ENCODE data around the gene KIAA1217. TPM values are rescaled to one million over a fixed set of nuclear protein-coding genes. Genes with fewer than 3 reads are reported as not detected.

The KIAA1217 gene
- polyA plus RNA-seq, 1 of the 3 experiments (the other 2 are of a cell fraction): 7.2 TPM

DNA sequence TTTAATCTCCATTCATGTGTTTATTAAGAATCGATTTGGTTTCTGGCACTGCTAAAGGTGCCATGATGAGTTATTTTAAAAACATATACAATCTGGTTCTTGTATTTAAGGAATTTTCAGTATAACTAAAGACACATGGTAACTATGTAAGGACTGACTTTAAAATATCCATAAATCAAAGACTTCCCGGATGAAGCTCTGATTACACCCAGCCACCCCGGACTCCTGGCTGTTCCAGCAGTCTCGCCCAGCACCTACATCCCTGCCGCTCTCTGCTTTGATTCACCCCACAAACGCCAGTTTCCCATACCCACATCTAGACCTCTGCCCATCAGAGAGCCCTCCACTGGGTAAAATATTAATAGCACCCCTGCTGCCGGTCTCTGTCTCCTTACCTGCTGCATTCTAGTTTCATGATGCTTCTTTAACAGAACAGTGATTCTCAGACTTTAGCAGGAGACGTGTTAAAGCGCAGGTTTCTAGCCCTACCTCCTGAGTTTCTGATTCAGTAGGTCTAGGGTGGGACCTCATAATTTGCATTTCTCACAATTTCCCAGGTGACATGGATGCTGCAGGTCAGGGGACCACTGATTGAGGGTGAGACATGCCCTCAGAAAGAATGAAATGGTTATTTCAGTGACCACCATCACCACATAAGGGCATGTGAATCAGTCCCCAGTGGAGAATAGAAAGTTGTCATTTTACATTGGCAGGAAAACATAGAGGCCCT lies 185.7 kb downstream of the KIAA1217 start:
- H3K9me3 ChIP-seq: no peaks in the 10 kb centered on the region
- no peaks in the 10 kb centered on the region for H4K20me1 ChIP-seq (ENCODE audit: insufficient read depth)
- H3F3A ChIP-seq (replicated peaks; ENCODE audit: insufficient read depth): no peaks in the 10 kb centered on the region
- no peak overlapping the region for H3K9ac ChIP-seq
- TF ChIP-seq, protein P1, sequence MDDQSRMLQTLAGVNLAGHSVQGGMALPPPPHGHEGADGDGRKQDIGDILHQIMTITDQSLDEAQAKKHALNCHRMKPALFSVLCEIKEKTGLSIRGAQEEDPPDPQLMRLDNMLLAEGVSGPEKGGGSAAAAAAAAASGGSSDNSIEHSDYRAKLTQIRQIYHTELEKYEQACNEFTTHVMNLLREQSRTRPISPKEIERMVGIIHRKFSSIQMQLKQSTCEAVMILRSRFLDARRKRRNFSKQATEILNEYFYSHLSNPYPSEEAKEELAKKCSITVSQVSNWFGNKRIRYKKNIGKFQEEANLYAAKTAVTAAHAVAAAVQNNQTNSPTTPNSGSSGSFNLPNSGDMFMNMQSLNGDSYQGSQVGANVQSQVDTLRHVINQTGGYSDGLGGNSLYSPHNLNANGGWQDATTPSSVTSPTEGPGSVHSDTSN (IDR thresholded peaks at IDR 0.05): no peak
- TF ChIP-seq EZH2phosphoT487 (IDR thresholded peaks at IDR 0.05; ENCODE audit: borderline replicate concordance, low read depth): no peak
- ChIA-PET CTCF (interaction anchor here (0.7 to 2.6 kb wide), 2 partner anchors 13 to 20 kb away, joined by 3 to 7 read pairs; no protein-coding TSS in a partner anchor), POLR2A (no interaction called here)
- no peak overlapping the region for H3K4me2 ChIP-seq
- H3K4me3 ChIP-seq (ENCODE audit: low read depth in 2 of 2, low read length in 1 of 2): no peak overlapping the region
- H3K27me3 ChIP-seq (ENCODE audit: insufficient read depth): no peaks in the 10 kb centered on the region
- DNase-seq: no peak
- no peaks in the 10 kb centered on the region for H3K36me3 ChIP-seq (replicated peaks in 1 of 2; ENCODE audit: control insufficient read depth in 1 of 2, insufficient read depth in 2 of 2, low read length in 1 of 2)
- peak overlapping the region in 1 of 2 experiments; percentile 4; a peak in 1 of 4 replicates for H3K27ac ChIP-seq (ENCODE audit: low read depth in 2 of 2, low read length in 1 of 2)
- no peak overlapping the region for H2AFZ ChIP-seq (ENCODE audit: low read depth)
- H3K9me2 ChIP-seq: no peaks in the 10 kb centered on the region
- H3K79me2 ChIP-seq (ENCODE audit: insufficient read depth): no peaks in the 10 kb centered on the region
- 75% methylated on average over 9 of the region's 9 CpGs for WGBS (ENCODE audit: low lambda C conversion rate)
- peaks cover 8 to 10% of the 10 kb centered on the region in 2 experiments; a peak in 3 of 4 replicates for H3K4me1 ChIP-seq (ENCODE audit: control insufficient read depth in 1 of 2, insufficient read depth in 2 of 2, low read depth in 1 of 2, low read length in 1 of 2)

DNA sequence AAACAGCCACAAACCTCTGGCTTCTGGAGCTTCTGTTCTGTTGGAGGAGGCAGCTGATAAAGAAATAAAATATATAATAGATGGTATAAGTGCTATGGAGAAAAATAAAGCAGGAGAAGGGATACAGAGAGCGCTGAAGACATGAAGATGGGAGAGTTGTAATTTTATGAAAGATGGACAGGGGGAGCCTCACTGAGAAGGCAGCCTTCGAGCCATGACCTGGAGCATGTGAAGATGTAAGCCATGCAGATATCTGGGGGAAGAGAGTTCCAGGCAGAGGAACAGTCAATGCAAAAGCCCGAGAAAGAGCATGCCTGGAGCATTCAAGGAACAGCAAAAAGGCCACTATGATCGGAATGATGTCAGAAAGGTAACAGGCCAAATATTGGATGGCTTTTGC lies 187.5 kb downstream of the KIAA1217 start:
- TF ChIP-seq, protein P2, sequence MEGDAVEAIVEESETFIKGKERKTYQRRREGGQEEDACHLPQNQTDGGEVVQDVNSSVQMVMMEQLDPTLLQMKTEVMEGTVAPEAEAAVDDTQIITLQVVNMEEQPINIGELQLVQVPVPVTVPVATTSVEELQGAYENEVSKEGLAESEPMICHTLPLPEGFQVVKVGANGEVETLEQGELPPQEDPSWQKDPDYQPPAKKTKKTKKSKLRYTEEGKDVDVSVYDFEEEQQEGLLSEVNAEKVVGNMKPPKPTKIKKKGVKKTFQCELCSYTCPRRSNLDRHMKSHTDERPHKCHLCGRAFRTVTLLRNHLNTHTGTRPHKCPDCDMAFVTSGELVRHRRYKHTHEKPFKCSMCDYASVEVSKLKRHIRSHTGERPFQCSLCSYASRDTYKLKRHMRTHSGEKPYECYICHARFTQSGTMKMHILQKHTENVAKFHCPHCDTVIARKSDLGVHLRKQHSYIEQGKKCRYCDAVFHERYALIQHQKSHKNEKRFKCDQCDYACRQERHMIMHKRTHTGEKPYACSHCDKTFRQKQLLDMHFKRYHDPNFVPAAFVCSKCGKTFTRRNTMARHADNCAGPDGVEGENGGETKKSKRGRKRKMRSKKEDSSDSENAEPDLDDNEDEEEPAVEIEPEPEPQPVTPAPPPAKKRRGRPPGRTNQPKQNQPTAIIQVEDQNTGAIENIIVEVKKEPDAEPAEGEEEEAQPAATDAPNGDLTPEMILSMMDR (IDR thresholded peaks at IDR 0.05): peak; percentile 36
- peak; percentile 27; the same call in 1 of the 2 replicates for TF ChIP-seq RAD21 (IDR thresholded peaks at IDR 0.05; ENCODE audit: low read length)
- no peak for TF ChIP-seq FOXM1 (IDR thresholded peaks at IDR 0.05; ENCODE audit: low read depth)
- TF ChIP-seq, protein P3, sequence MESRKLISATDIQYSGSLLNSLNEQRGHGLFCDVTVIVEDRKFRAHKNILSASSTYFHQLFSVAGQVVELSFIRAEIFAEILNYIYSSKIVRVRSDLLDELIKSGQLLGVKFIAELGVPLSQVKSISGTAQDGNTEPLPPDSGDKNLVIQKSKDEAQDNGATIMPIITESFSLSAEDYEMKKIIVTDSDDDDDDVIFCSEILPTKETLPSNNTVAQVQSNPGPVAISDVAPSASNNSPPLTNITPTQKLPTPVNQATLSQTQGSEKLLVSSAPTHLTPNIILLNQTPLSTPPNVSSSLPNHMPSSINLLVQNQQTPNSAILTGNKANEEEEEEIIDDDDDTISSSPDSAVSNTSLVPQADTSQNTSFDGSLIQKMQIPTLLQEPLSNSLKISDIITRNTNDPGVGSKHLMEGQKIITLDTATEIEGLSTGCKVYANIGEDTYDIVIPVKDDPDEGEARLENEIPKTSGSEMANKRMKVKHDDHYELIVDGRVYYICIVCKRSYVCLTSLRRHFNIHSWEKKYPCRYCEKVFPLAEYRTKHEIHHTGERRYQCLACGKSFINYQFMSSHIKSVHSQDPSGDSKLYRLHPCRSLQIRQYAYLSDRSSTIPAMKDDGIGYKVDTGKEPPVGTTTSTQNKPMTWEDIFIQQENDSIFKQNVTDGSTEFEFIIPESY (IDR thresholded peaks at IDR 0.05; ENCODE audit: borderline replicate concordance, low read depth): no peak
- Histone ChIP-seq H3K9ac (no peak overlapping the region), H3F3A (replicated peaks; ENCODE audit: insufficient read depth) (no peaks in the 10 kb centered on the region), H3K36me3 (replicated peaks in 1 of 2; ENCODE audit: control insufficient read depth in 1 of 2, insufficient read depth in 2 of 2, low read length in 1 of 2) (no peaks in the 10 kb centered on the region), H3K27ac (ENCODE audit: low read depth in 2 of 2, low read length in 1 of 2) (no peak overlapping the region), H3K27me3 (ENCODE audit: insufficient read depth) (no peaks in the 10 kb centered on the region), H3K79me2 (ENCODE audit: insufficient read depth) (no peaks in the 10 kb centered on the region), H3K4me1 (ENCODE audit: control insufficient read depth in 1 of 2, insufficient read depth in 2 of 2, low read depth in 1 of 2, low read length in 1 of 2) (peaks cover 5 to 8% of the 10 kb centered on the region in 2 experiments; a peak in 3 of 4 replicates), H3K9me2 (no peaks in the 10 kb centered on the region), H3K4me3 (ENCODE audit: low read depth in 2 of 2, low read length in 1 of 2) (no peak overlapping the region), H3K4me2 (no peak overlapping the region), H3K9me3 (no peaks in the 10 kb centered on the region), H4K20me1 (ENCODE audit: insufficient read depth) (no peaks in the 10 kb centered on the region), H2AFZ (ENCODE audit: low read depth) (no peak overlapping the region)
- POLR2A ChIA-PET: no interaction called here
- no peak for DNase-seq
- 87% methylated on average over 4 of the region's 4 CpGs for WGBS (ENCODE audit: low lambda C conversion rate)
- CTCF ChIA-PET: interaction anchor here (0.7 kb wide), 2 partner anchors 86 to 379 kb away, joined by 3 read pairs; no protein-coding TSS in a partner anchor
